GM19463 (cell line): Measurements from ENCODE around the gene NOL4.

ENCODE experiments used
- ATAC-seq: cut with Tn5 transposase; IDR thresholded peaks from one replicate; pipeline ENCODE4 v1.9.1; 2021; ENCODE audit warnings: mild to moderate bottlenecking, moderate library complexity; ENCODE audit not compliant: unreplicated experiment

NOL4 gene

DNA sequence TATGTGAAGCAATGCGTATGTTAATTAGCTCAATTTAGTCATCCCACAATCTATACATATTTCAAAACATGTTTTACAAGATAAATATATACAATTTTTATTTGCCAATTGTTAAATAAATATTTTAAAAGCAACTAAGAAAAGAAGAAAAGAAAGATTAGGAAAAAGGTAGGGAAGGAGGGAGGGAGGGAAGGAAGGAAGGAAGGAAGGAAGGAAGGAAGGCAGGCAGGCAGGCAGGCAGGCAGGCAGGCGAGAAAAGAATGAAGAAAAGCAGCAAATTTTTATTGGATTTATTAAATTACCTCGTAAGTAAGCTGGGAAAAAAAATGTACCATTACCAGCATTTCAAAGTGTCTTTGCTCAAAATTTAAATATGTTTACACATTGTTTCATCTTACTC, 30.5 kb downstream of the NOL4 start:
- ATAC-seq, result no peak

DNA sequence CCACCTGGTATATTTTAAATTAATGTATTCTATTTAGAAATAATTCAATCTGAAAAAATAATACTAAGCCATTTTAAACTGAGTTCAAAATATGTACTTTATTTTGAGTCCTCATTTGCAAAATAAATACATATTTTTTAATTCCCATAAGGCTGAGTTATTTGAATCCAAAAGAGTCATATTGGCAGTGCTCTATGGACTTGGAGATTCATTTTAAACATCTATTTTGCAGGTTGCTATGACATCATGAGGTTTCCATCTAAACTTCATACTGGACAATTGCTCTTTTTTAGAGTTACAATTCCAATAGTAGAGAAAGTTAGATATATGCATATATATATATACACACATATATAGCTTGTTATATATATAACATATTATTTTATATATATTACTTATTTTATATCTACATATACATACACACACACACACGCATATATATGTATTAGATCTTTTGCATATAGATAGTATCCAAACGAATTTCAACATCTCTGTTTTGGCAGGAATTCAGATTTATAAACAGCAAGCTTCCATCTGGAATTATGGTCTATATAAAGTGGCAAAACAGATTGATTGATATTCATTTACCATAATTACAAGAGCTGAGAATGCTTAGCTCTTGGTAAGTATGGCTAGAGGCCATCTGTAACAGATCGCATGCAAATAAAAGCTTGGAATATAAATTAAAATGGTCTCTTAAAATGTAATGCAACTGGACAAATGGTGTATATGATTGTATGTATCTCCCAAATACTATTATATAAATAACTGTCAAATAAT, 34.9 kb downstream of the NOL4 start:
- no peak for ATAC-seq
